Spleen (tissue), 7 donors: ENCODE measurements around the gene ATXN1.

Experiments
- CTCF ChIP-seq, 11 experiments: fragments of 200-600 bp in 7 of 11; fragments of 450-650 bp in 4 of 11; sonication (generic) in 4 of 11; IDR thresholded peaks in 8 of 11; conservative IDR thresholded peaks in 3 of 11; 1 replicate in 7 of 11; 2 replicates in 4 of 11; pipeline versions ENCODE4 v1.4.0 to v1.8.0; 2016 to 2021; ENCODE audit warnings: antibody characterized with exemption in 11 of 11, inconsistent platforms in 4 of 11, mild to moderate bottlenecking in 1 of 11
- POLR2A ChIP-seq, 3 donors: fragments of 450-650 bp; IDR thresholded peaks; one replicate each; pipeline ENCODE4 v1.5.1; 2017; ENCODE audit warnings: antibody characterized with exemption in 3 of 3, mild to moderate bottlenecking in 1 of 3
- POLR2AphosphoS5 ChIP-seq, 3 donors: sonication (generic); formaldehyde crosslinking; IDR thresholded peaks; one replicate each; pipeline ENCODE4 v1.5.1; 2017; ENCODE audit warnings: antibody characterized with exemption in 3 of 3
- donor health status: DM: no; HTN: no; CAD: no; lungs with moderate emphysema.
- donor health status: DM: no; HTN: no; CAD: no.
- donor health status: DM: no; HTN: no; CAD: no.

DNA sequence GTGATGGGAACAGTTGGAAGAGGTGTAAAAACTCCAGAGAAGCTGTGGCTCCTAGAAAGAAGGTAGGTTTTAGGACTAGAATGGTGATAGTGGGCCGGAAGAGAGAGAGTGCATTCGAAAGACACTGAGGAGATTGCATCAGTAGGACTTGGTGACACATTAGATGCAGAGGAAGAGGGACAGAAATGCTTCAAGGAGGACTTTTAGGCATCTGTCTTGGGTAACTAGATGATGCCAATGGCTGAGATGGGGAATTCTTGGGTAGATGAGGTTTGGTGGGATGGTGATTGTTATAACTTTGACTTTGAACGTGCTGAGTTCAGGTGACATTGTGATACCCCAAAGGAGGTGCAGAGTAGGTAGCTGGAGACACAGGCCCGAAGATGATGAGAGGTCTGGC is 326.4 kb downstream of the ATXN1 start:
- TF ChIP-seq POLR2A (IDR thresholded peaks at IDR 0.05) (no peak), CTCF (IDR thresholded peaks at IDR 0.05 in 8 of 11, conservative IDR thresholded peaks at IDR 0.05 in 3 of 11) (no peak), POLR2AphosphoS5 (IDR thresholded peaks at IDR 0.05) (no peak)
